ENCODE data around the gene HIGD2A.

DNA sequence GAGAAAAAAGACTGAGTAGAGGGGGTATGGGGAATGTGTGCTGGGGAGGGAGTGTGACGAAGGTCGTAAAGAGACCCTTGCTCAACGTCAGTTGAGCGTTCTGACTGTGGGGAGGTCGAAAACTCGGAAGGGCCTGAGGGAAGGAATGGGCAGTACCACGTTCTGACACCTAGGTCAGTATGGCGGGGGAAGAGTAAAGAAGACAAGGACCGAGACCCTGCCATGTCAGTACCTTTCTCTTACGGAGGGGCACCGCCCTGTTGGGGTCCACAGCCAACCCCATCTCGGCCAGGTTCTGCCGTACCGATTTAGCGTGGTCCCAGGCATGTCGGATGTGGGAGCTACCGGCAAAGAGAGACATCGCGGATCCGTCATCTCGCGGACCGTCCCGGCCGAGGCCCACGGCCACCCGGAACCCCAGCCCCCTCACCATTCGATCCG lies 528 bp upstream of the HIGD2A start:
- TF ChIP-seq POLR2A (IDR thresholded peaks at IDR 0.05): no peak
- TF ChIP-seq, protein P1, sequence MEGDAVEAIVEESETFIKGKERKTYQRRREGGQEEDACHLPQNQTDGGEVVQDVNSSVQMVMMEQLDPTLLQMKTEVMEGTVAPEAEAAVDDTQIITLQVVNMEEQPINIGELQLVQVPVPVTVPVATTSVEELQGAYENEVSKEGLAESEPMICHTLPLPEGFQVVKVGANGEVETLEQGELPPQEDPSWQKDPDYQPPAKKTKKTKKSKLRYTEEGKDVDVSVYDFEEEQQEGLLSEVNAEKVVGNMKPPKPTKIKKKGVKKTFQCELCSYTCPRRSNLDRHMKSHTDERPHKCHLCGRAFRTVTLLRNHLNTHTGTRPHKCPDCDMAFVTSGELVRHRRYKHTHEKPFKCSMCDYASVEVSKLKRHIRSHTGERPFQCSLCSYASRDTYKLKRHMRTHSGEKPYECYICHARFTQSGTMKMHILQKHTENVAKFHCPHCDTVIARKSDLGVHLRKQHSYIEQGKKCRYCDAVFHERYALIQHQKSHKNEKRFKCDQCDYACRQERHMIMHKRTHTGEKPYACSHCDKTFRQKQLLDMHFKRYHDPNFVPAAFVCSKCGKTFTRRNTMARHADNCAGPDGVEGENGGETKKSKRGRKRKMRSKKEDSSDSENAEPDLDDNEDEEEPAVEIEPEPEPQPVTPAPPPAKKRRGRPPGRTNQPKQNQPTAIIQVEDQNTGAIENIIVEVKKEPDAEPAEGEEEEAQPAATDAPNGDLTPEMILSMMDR (IDR thresholded peaks at IDR 0.05): no peak
